Large intestine (tissue), 12 donors: Measurements from ENCODE around the gene ZNF736. TPM values are rescaled to one million over a fixed set of nuclear protein-coding genes. Genes with fewer than 3 reads are reported as not detected.
"Not testable (repeated sequence)": the region's sequence is repeated elsewhere in the genome, so short reads cannot be mapped to it uniquely, and the experiment has no call there.

ENCODE experiments used
- DNase-seq, 2 donors: peaks; one replicate each; pipeline versions ENCODE4 v3.0.0 to v3.0.0-alpha.2; 2013
- H3K27ac ChIP-seq: one replicate; pipeline ENCODE4 v1.5.1; 2013; ENCODE audit warnings: low read length
- H3K27me3 ChIP-seq: 2 replicates; pipeline ENCODE4 v1.6.1; 2013; ENCODE audit warnings: low read length; ENCODE audit not compliant: control insufficient read depth, insufficient read depth
- H3K36me3 ChIP-seq: 2 replicates; pipeline ENCODE4 v1.6.1; 2013; ENCODE audit warnings: low read length; ENCODE audit not compliant: control insufficient read depth, insufficient read depth
- H3K4me1 ChIP-seq: one replicate; pipeline ENCODE4 v1.6.1; 2013; ENCODE audit warnings: low read length; ENCODE audit not compliant: control insufficient read depth, insufficient read depth
- H3K4me3 ChIP-seq: one replicate; pipeline ENCODE4 v1.5.1; 2013; ENCODE audit warnings: low read length
- H3K9me3 ChIP-seq: one replicate; pipeline ENCODE4 v1.6.1; 2013; ENCODE audit warnings: mild to moderate bottlenecking, low read depth, low read length, moderate library complexity; ENCODE audit not compliant: control insufficient read depth
- WGBS: methylation state at CpG from one replicate; pipeline ENCODE4 v1.1.5; 2013; ENCODE audit warnings: low lambda C conversion rate; ENCODE audit not compliant: insufficient coverage; 5-methylcytosine and 5-hydroxymethylcytosine counted together
- long read RNA-seq, 11 donors: transcript quantifications; one replicate each; lab custom pipeline, GENCODE V29; 2026
- polyA plus RNA-seq: library from polyadenylated mRNA; unstranded; fragments of 120-200 nt; gene quantifications from one replicate; pipeline ENCODE4 v1.2.1, GENCODE V29; 2013

The ZNF736 gene
- 13.0 TPM for polyA plus RNA-seq
- long read RNA-seq, donor 1, partial matches to known transcripts: 0 of 1 reads
- long read RNA-seq, donor 1, other reads (novel, unspliced or antisense): 0 of 1 reads
- long read RNA-seq, donor 2, partial matches to known transcripts: 0 of 1 reads
- long read RNA-seq, donor 2, other reads (novel, unspliced or antisense): 0 of 1 reads
- long read RNA-seq, donor 3, partial matches to known transcripts: 0 of 2 reads
- long read RNA-seq, donor 3, other reads (novel, unspliced or antisense): 0 of 2 reads
- long read RNA-seq, donor 4: 0 reads
- long read RNA-seq, donor 5, partial matches to known transcripts: 0 of 1 reads
- long read RNA-seq, donor 5, other reads (novel, unspliced or antisense): 0 of 1 reads
- long read RNA-seq, donor 6: 0 reads
- long read RNA-seq, donor 7, partial matches to known transcripts: 0 of 1 reads
- long read RNA-seq, donor 7, other reads (novel, unspliced or antisense): 0 of 1 reads
- long read RNA-seq, donor 8, partial matches to known transcripts: 0 of 1 reads
- long read RNA-seq, donor 8, other reads (novel, unspliced or antisense): 0 of 1 reads
- long read RNA-seq, donor 9, partial matches to known transcripts: 0 of 4 reads
- long read RNA-seq, donor 9, other reads (novel, unspliced or antisense): 0 of 4 reads
- long read RNA-seq, donor 10, partial matches to known transcripts: 0 of 2 reads
- long read RNA-seq, donor 10, other reads (novel, unspliced or antisense): 0 of 2 reads
- long read RNA-seq, donor 11, partial matches to known transcripts: 0 of 2 reads
- long read RNA-seq, donor 11, other reads (novel, unspliced or antisense): 0 of 2 reads

DNA sequence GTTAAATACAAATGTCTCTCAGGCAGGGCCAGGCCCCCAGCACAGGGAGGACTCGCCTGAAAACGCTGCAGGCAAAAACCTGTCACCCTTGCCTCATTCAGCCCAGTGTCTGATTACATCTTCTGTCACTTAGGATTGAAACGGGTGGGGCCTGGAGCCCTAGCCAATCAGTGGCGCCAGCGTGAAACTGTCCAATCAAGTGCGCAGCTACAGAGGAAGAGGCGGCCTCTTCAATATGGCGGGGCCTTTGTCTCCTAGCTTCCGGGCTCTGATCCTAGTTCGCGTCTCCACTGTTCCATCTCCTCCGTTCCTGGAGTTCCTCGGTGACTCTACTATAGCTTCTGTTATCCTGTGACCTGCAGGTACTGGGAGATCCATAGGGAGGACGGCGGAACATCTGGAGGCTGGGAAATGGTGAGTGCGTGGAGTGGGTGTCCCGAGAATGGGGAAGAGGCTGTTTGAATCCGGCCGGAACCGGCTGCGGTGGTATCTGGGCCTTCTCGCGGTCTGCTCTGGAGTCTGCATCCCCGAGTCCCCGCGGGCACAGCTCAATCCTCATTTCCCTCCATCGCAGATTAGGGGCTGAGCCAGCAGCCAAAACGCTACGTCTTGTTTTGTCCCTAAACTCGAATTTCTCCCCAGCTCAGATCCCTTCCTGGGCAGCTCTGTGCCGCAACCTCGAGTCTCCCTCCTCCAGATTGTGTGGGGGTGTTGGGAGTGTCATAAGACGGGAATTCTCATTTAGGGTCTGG lies at the start of gene ZNF736:
ZNF736 (plus strand) TSS at position 222 of the 752 bp plus-strand sequence; CDS start at position 412, 190 bp downstream.
- Histone ChIP-seq H3K4me3 (peak within 1 kb of the TSS; percentile 75), H3K27ac (peak within 1 kb of the TSS; percentile 64), H3K36me3 (peaks cover 2% of the 10 kb centered on the region), H3K9me3 (no peaks in the 10 kb centered on the region), H3K27me3 (no peaks in the 10 kb centered on the region), H3K4me1 (no peaks in the 10 kb centered on the region)
- no CpG with 5 or more reads among the region's 33 CpGs for WGBS
- DNase-seq: peak; percentile 91 to 95

GRCh38 chr7:64266341-64266919 lies 47.3 kb upstream of the ZNF736 start:
- Histone ChIP-seq H3K4me1 (no peaks in the 10 kb centered on the region), H3K4me3 (no peak overlapping the region), H3K36me3 (no peaks in the 10 kb centered on the region), H3K27ac (no peak overlapping the region), H3K27me3 (no peaks in the 10 kb centered on the region), H3K9me3 (no peaks in the 10 kb centered on the region)
- no CpG with 5 or more reads among the region's 1 CpG for WGBS
- no peak for DNase-seq

- DNase-seq: no peak
- Histone ChIP-seq H3K9me3 (peaks cover 3% of the 10 kb centered on the region), H3K27me3 (no peaks in the 10 kb centered on the region), H3K36me3 (no peaks in the 10 kb centered on the region), H3K27ac (no peak overlapping the region), H3K4me1 (no peaks in the 10 kb centered on the region), H3K4me3 (no peak overlapping the region)
- WGBS: 94% methylated on average over 2 of the region's 2 CpGs
Observed at GRCh38 chr7:64277630-64278029, 36.1 kb upstream of the ZNF736 start.

DNA sequence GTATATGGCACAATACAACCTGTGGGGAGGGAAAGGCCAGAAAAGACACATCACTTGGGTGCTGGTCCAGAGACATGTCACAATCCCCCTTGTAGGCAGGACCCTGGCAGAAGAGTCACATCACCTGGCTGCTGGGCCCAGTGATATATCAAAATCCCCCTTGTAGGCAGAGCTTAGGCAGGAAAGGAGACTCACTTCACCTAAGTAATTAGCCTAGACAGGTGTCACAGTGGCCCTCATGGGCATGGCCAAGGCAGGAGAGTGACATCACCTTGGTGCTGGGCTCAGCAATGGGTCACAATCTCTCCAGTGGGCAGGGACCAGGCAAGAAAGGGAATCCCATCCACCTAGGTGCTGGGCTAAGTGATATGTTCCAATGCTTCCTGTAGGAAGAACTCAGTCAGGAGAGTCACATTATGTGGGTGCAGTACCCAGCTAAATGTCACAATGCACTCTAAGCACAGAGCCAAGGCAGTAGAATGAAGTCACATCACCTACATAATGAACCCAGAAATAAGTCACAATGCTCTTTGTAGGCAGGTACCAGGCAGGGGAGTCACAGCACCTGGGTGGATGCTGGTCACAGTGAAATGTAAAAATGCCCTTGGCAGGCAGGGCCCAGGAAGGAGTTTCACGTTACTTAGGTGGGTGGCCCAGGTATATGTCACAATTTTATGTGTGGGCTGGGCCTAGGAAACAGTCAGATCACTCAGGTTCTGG lies 18.9 kb upstream of the ZNF736 start:
- H3K4me3 ChIP-seq: no peak overlapping the region
- no CpG with 5 or more reads among the region's 1 CpG for whole genome bisulfite sequencing
- no peaks in the 10 kb centered on the region for H3K4me1 ChIP-seq
- H3K36me3 ChIP-seq: no peaks in the 10 kb centered on the region
- H3K9me3 ChIP-seq: no peaks in the 10 kb centered on the region
- DNase-seq: no peak
- H3K27me3 ChIP-seq: no peaks in the 10 kb centered on the region
- H3K27ac ChIP-seq: no peak overlapping the region

- H3K27ac ChIP-seq, H3K9me3 ChIP-seq, H3K27me3 ChIP-seq, H3K4me3 ChIP-seq, H3K4me1 ChIP-seq, H3K36me3 ChIP-seq, DNase-seq: not testable (repeated sequence)
- no CpG with 5 or more reads among the region's 1 CpG for WGBS
Observed at GRCh38 chr7:64297418-64297817, 16.3 kb upstream of the ZNF736 start.

DNA sequence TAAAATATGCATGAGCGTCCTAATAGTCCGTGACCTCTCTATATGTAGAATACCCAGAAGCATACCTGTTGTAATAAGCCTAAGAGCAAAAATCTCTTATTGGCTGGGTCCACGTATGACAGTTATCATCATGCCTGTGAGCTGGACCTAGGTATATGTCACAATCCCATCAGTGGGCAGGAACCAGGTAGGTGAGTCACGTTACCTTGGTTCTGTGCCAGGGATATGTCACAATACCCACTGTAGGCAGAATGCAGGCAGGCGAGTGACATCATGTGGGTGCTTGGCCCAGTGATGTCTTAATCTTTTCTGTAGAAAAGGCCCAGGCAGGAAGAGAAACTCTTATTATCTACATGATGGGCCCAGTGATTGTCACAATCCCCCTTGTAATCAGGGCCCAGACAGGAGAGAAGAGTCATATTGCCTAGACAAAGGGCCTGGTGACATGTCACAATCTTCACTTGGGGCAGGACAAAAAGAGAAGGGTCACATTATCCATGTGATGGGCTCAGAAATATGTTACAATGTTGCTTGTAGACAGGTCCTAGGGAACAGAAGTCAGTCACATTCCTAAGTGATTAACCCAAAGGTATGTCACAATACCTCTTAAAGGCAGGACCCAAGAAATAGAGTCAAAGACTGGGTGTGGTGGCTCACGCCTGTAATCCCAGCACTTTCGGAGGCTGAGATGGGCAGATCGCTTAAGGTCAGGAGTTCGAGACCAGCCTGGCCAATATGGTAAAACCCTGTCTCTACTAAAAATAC lies 12.9 kb upstream of the ZNF736 start:
- H3K9me3 ChIP-seq: no peaks in the 10 kb centered on the region
- no peaks in the 10 kb centered on the region for H3K36me3 ChIP-seq
- no peaks in the 10 kb centered on the region for H3K27me3 ChIP-seq
- DNase-seq: no peak
- H3K27ac ChIP-seq: no peak overlapping the region
- no CpG with 5 or more reads among the region's 9 CpGs for WGBS
- H3K4me1 ChIP-seq: no peaks in the 10 kb centered on the region
- H3K4me3 ChIP-seq: no peak overlapping the region

DNA sequence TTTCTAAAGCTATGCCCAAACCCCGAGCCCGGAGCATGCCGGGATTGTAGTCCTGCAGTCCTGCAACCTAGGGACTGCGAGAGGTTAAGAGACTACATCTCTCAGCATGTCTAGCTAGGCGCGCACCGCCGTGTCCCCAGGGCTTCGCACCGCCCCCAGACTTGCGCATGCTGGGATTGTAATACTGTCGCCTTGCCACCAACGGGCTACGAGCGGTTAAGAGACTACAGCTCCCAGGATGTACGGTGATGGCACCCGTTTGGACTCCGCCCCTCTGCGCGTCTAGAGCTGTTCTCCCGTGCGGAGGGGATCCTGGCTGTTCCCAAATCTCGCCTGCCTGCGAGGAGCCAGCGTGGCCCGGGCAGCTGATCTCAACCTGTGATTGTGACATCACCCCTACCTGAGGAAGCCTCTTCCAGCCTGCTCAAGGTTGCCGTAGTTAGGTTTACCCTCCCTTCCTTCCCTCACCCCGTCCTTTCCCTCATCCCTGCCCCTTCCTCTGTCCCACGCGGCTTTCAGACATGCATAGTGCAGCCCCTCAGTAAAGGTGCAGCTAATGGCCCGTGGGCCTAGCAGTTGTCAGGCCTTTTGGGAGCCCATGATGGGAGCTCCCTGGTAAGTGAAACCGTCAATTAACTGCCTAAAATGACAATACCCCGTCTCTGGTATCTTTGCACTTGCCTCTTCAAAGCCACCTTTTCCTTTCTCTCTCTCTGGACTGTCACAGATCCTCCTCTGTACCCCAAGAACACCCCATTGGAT lies 6.3 kb upstream of the ZNF736 start:
- Histone ChIP-seq H3K27ac (peak overlapping the region; percentile 89), H3K27me3 (no peaks in the 10 kb centered on the region), H3K36me3 (no peaks in the 10 kb centered on the region), H3K9me3 (no peaks in the 10 kb centered on the region), H3K4me3 (peak overlapping the region; percentile 59), H3K4me1 (peaks cover 3% of the 10 kb centered on the region)
- DNase-seq: peak; percentile 96 to 99
- WGBS: no CpG with 5 or more reads among the region's 33 CpGs

GRCh38 chr7:64308016-64308270 lies 5.8 kb upstream of the ZNF736 start:
- no peaks in the 10 kb centered on the region for H3K27me3 ChIP-seq
- peak overlapping the region; percentile 59 for H3K4me3 ChIP-seq
- no peaks in the 10 kb centered on the region for H3K36me3 ChIP-seq
- H3K9me3 ChIP-seq: no peaks in the 10 kb centered on the region
- peak; percentile 28 to 81 for DNase-seq
- H3K27ac ChIP-seq: peak overlapping the region; percentile 89
- peaks cover 3% of the 10 kb centered on the region for H3K4me1 ChIP-seq
- no CpG with 5 or more reads among the region's 7 CpGs for WGBS

GRCh38 chr7:64310426-64310825 lies 3.3 kb upstream of the ZNF736 start:
- Histone ChIP-seq H3K27ac (no peak overlapping the region), H3K9me3 (no peaks in the 10 kb centered on the region), H3K27me3 (no peaks in the 10 kb centered on the region), H3K4me1 (peaks cover 3% of the 10 kb centered on the region), H3K36me3 (no peaks in the 10 kb centered on the region), H3K4me3 (no peak overlapping the region)
- DNase-seq: no peak
- no CpG with 5 or more reads among the region's 3 CpGs for WGBS
